Measurements from ENCODE around the gene MED10. TPM values are rescaled to one million over a fixed set of nuclear protein-coding genes. Genes with fewer than 3 reads are reported as not detected.

MED10 gene
- polyA plus RNA-seq, 1 of the 3 experiments (the other 2 are of a cell fraction), result 75.9 TPM

GRCh38 chr5:6411141-6411540 lies 32.8 kb upstream of the MED10 start:
- ChIA-PET CTCF (no interaction called here), POLR2A (no interaction called here)
- Histone ChIP-seq H3K4me2 (no peak overlapping the region), H3K27ac (ENCODE audit: low read depth in 2 of 2, low read length in 1 of 2) (no peak overlapping the region), H3F3A (replicated peaks; ENCODE audit: insufficient read depth) (no peaks in the 10 kb centered on the region), H2AFZ (ENCODE audit: low read depth) (no peak overlapping the region), H4K20me1 (ENCODE audit: insufficient read depth) (no peaks in the 10 kb centered on the region), H3K4me1 (ENCODE audit: control insufficient read depth in 1 of 2, insufficient read depth in 2 of 2, low read depth in 1 of 2, low read length in 1 of 2) (peaks cover 0 to 4% of the 10 kb centered on the region in 2 experiments; a peak in 1 of 4 replicates), H3K27me3 (ENCODE audit: insufficient read depth) (no peaks in the 10 kb centered on the region), H3K79me2 (ENCODE audit: insufficient read depth) (no peaks in the 10 kb centered on the region), H3K9me3 (no peaks in the 10 kb centered on the region), H3K4me3 (ENCODE audit: low read depth in 2 of 2, low read length in 1 of 2) (no peak overlapping the region), H3K36me3 (replicated peaks in 1 of 2; ENCODE audit: control insufficient read depth in 1 of 2, insufficient read depth in 2 of 2, low read length in 1 of 2) (no peaks in the 10 kb centered on the region), H3K9ac (no peak overlapping the region), H3K9me2 (no peaks in the 10 kb centered on the region)
- no peak for TF ChIP-seq USF2 (IDR thresholded peaks at IDR 0.05; ENCODE audit: borderline replicate concordance, low read depth, low read length)
- no peak for TF ChIP-seq EP300 (IDR thresholded peaks at IDR 0.05; ENCODE audit: borderline replicate concordance in 1 of 2, low read depth in 1 of 2, low read length in 1 of 2)
- TF ChIP-seq ZBTB33 (IDR thresholded peaks at IDR 0.05; ENCODE audit: borderline replicate concordance, low read depth), result no peak
- no peak for TF ChIP-seq MAX (IDR thresholded peaks at IDR 0.05; ENCODE audit: low read depth)
- no peak for TF ChIP-seq GABPA (IDR thresholded peaks at IDR 0.05; ENCODE audit: low read depth)
- no peak for TF ChIP-seq YY1 (IDR thresholded peaks at IDR 0.05; ENCODE audit: low read depth)
- TF ChIP-seq USF1 (IDR thresholded peaks at IDR 0.05; ENCODE audit: borderline replicate concordance, low read depth), result no peak
- TF ChIP-seq POLR2AphosphoS5 (IDR thresholded peaks at IDR 0.05; ENCODE audit: low read depth, low read length), result no peak
- no peak for TF ChIP-seq SIN3A (IDR thresholded peaks at IDR 0.05; ENCODE audit: borderline replicate concordance, low read depth, low read length)
- TF ChIP-seq ELF1 (IDR thresholded peaks at IDR 0.05), result no peak
- TF ChIP-seq FOXJ3 (CRISPR knock-in tag; IDR thresholded peaks at IDR 0.05), result no peak
- TF ChIP-seq FOSL2 (IDR thresholded peaks at IDR 0.05; ENCODE audit: borderline replicate concordance, low read depth), result no peak
- TF ChIP-seq RAD21 (IDR thresholded peaks at IDR 0.05; ENCODE audit: low read length), result no peak
- 82% methylated on average over 11 of the region's 15 CpGs for WGBS (ENCODE audit: low lambda C conversion rate)
- DNase-seq, result no peak

- H3K4me2 ChIP-seq, result no peak overlapping the region
- ChIA-PET POLR2A (no interaction called here), CTCF (interaction anchor here (1.4 kb wide), 1 partner anchor 8 kb away, joined by 3 read pairs; no protein-coding TSS in a partner anchor)
- no peak for TF ChIP-seq FOXM1 (IDR thresholded peaks at IDR 0.05; ENCODE audit: low read depth)
- no peak for TF ChIP-seq TCF12 (IDR thresholded peaks at IDR 0.05)
- no peak for TF ChIP-seq ZBTB33 (IDR thresholded peaks at IDR 0.05; ENCODE audit: borderline replicate concordance, low read depth)
- no peak for TF ChIP-seq RXRA (IDR thresholded peaks at IDR 0.05; ENCODE audit: borderline replicate concordance, low read depth)
- peaks cover 0 to 4% of the 10 kb centered on the region in 2 experiments; a peak in 1 of 4 replicates for H3K4me1 ChIP-seq (ENCODE audit: control insufficient read depth in 1 of 2, insufficient read depth in 2 of 2, low read depth in 1 of 2, low read length in 1 of 2)
- WGBS (ENCODE audit: low lambda C conversion rate), result 60% methylated on average over 9 of the region's 9 CpGs
- no peak overlapping the region for H2AFZ ChIP-seq (ENCODE audit: low read depth)
- H3K4me3 ChIP-seq (ENCODE audit: low read depth in 2 of 2, low read length in 1 of 2), result no peak overlapping the region
- H3K27me3 ChIP-seq (ENCODE audit: insufficient read depth), result no peaks in the 10 kb centered on the region
- no peaks in the 10 kb centered on the region for H4K20me1 ChIP-seq (ENCODE audit: insufficient read depth)
- H3K9me3 ChIP-seq, result no peaks in the 10 kb centered on the region
- H3F3A ChIP-seq (replicated peaks; ENCODE audit: insufficient read depth), result no peaks in the 10 kb centered on the region
- no peaks in the 10 kb centered on the region for H3K79me2 ChIP-seq (ENCODE audit: insufficient read depth)
- H3K9ac ChIP-seq, result no peak overlapping the region
- no peaks in the 10 kb centered on the region for H3K9me2 ChIP-seq
- DNase-seq, result no peak
- no peak overlapping the region for H3K27ac ChIP-seq (ENCODE audit: low read depth in 2 of 2, low read length in 1 of 2)
- no peaks in the 10 kb centered on the region for H3K36me3 ChIP-seq (replicated peaks in 1 of 2; ENCODE audit: control insufficient read depth in 1 of 2, insufficient read depth in 2 of 2, low read length in 1 of 2)
Observed at GRCh38 chr5:6410421-6410820, 32.1 kb upstream of the MED10 start.

Measured in SK-N-SH (cell line).